HUDEP-2 (cell line): Measurements from ENCODE around the gene DLAT.
"Not testable (repeated sequence)": the region's sequence is repeated elsewhere in the genome, so short reads cannot be mapped to it uniquely, and the experiment has no call there.

ENCODE experiments used
- DNase-seq, 76 experiments: peaks; one replicate each; lab custom pipeline; 2025; ENCODE audit not compliant: unreplicated experiment in 76 of 76; lab: John Stamatoyannopoulos, UW

Gene DLAT

GRCh38 chr11:112046647-112047046, 21.4 kb downstream of the DLAT start:
- not testable (repeated sequence) for DNase-seq

- not testable (repeated sequence) for DNase-seq
These were observed 23.0 kb downstream of the DLAT start for GRCh38 chr11:112048256-112048655.

GRCh38 chr11:112049777-112050176, 24.6 kb downstream of the DLAT start:
- no peak for DNase-seq

GRCh38 chr11:112050721-112051120, 25.5 kb downstream of the DLAT start:
- DNase-seq = no peak

GRCh38 chr11:112051768-112052167, 26.6 kb downstream of the DLAT start:
- no peak for DNase-seq

- DNase-seq = peak in 3 of 76 experiments; percentile 2 to 5 (median 4)
These were observed 32.0 kb downstream of the DLAT start for GRCh38 chr11:112057170-112057569.

- DNase-seq = no peak
These were observed 32.9 kb downstream of the DLAT start for GRCh38 chr11:112058103-112058502.

GRCh38 chr11:112062923-112063322, 37.7 kb downstream of the DLAT start:
- no peak for DNase-seq

- peak; percentile 7 to 89 (median 68) for DNase-seq
These were observed 49.0 kb downstream of the DLAT start, which contains the start of the genes NKAPD1 and PIH1D2 for GRCh38 chr11:112073941-112074811. Gene NKAPD1, plus strand, starts transcription at chr11:112074299. Its CDS starts 1,276 bp downstream, at chr11:112075575. Gene PIH1D2, minus strand, starts transcription at chr11:112074017. Its CDS starts 843 bp downstream, at chr11:112073174.

- DNase-seq = no peak
These were observed 57.5 kb downstream of the DLAT start for GRCh38 chr11:112082729-112083128.

- peak in 30 of 76 experiments; percentile 1 to 78 (median 24) for DNase-seq
These were observed 60.7 kb downstream of the DLAT start for GRCh38 chr11:112085822-112086421.

GRCh38 chr11:112086422-112087191, 61.4 kb downstream of the DLAT start, which contains the start of the genes SDHD and TIMM8B:
Gene SDHD, plus strand, starts transcription at chr11:112086873. Its CDS starts 35 bp downstream, at chr11:112086908.
Gene TIMM8B, minus strand, starts transcription at chr11:112086756. Its CDS starts 33 bp downstream, at chr11:112086723.
- DNase-seq = peak in 75 of 76 experiments; percentile 29 to 95 (median 90)

GRCh38 chr11:112087212-112087611, 62.0 kb downstream of the DLAT start:
- DNase-seq = peak in 1 of 76 experiments; percentile 5

- not testable (repeated sequence) for DNase-seq
These were observed 70.1 kb downstream of the DLAT start for GRCh38 chr11:112095302-112095701.

GRCh38 chr11:112096194-112096593, 71.0 kb downstream of the DLAT start:
- no peak for DNase-seq

- DNase-seq = peak in 1 of 76 experiments; percentile 3
These were observed 72.7 kb downstream of the DLAT start for GRCh38 chr11:112097734-112098528.

- no peak for DNase-seq
These were observed 75.3 kb downstream of the DLAT start for GRCh38 chr11:112100462-112100861.

- DNase-seq = no peak
These were observed 78.2 kb downstream of the DLAT start for GRCh38 chr11:112103446-112103845.

- DNase-seq = no peak
These were observed 80.9 kb downstream of the DLAT start for GRCh38 chr11:112106070-112106469.
